Measurements from ENCODE around the gene UBE2G2. TPM values are rescaled to one million over a fixed set of nuclear protein-coding genes. Genes with fewer than 3 reads are reported as not detected.
A peak's percentile ranks its signal among the peaks of the same experiment; 100 is the strongest.

Gene UBE2G2
- total and polyA plus RNA-seq, 2 experiments from 2014 or later = 55.2 to 61.6 TPM

GRCh38 chr21:44791246-44791645 is 10.4 kb downstream of the UBE2G2 start:
- H3K4me2 ChIP-seq = no peak overlapping the region
- no peak overlapping the region for H2AFZ ChIP-seq
- H4K20me1 ChIP-seq (ENCODE audit: insufficient read depth, poor library complexity, severe bottlenecking) = peaks cover 12% of the 10 kb centered on the region
- H3K79me2 ChIP-seq = peaks cover 89% of the 10 kb centered on the region
- H3K36me3 ChIP-seq (replicated peaks; ENCODE audit: insufficient read depth, low read depth) = no peaks in the 10 kb centered on the region
- no peak overlapping the region for H3K27ac ChIP-seq
- H3K4me3 ChIP-seq = no peak overlapping the region
- no peak for TF ChIP-seq EZH2phosphoT487 (IDR thresholded peaks at IDR 0.05; ENCODE audit: low read depth, severe bottlenecking, unreplicated experiment)
- TF ChIP-seq EZH2 (IDR thresholded peaks at IDR 0.05; ENCODE audit: borderline replicate concordance) = no peak
- no peak for TF ChIP-seq CTCF (IDR thresholded peaks at IDR 0.05; ENCODE audit: poor library complexity)
- H3K27me3 ChIP-seq = no peaks in the 10 kb centered on the region
- 90% methylated on average over 5 of the region's 5 CpGs for WGBS (ENCODE audit: low lambda C conversion rate, missing lambda C conversion rate)
- no peak for DNase-seq (ENCODE audit: low spot score)
- no peaks in the 10 kb centered on the region for H3K9me2 ChIP-seq (replicated peaks; ENCODE audit: insufficient read depth)
- H3K9me3 ChIP-seq (ENCODE audit: low read depth) = no peaks in the 10 kb centered on the region
- H3K4me1 ChIP-seq (ENCODE audit: insufficient read depth) = peaks cover 13% of the 10 kb centered on the region

GRCh38 chr21:44790368-44790767 is 11.3 kb downstream of the UBE2G2 start:
- H4K20me1 ChIP-seq (ENCODE audit: insufficient read depth, poor library complexity, severe bottlenecking) = peaks cover 13% of the 10 kb centered on the region

GRCh38 chr21:44789880-44790279 is 11.7 kb downstream of the UBE2G2 start:
- no peaks in the 10 kb centered on the region for H3K9me2 ChIP-seq (replicated peaks; ENCODE audit: insufficient read depth)
- H3K27me3 ChIP-seq = no peaks in the 10 kb centered on the region
- H3K79me2 ChIP-seq = peaks cover 82% of the 10 kb centered on the region
- 73% methylated on average over 1 of the region's 1 CpG for WGBS (ENCODE audit: low lambda C conversion rate, missing lambda C conversion rate)
- peaks cover 18% of the 10 kb centered on the region for H4K20me1 ChIP-seq (ENCODE audit: insufficient read depth, poor library complexity, severe bottlenecking)
- H3K36me3 ChIP-seq (replicated peaks; ENCODE audit: insufficient read depth, low read depth) = no peaks in the 10 kb centered on the region
- H3K27ac ChIP-seq = no peak overlapping the region
- no peak overlapping the region for H3K4me3 ChIP-seq
- TF ChIP-seq EZH2phosphoT487 (IDR thresholded peaks at IDR 0.05; ENCODE audit: low read depth, severe bottlenecking, unreplicated experiment) (no peak), EZH2 (IDR thresholded peaks at IDR 0.05; ENCODE audit: borderline replicate concordance) (no peak), CTCF (IDR thresholded peaks at IDR 0.05; ENCODE audit: poor library complexity) (no peak)
- DNase-seq (ENCODE audit: low spot score) = no peak
- H3K4me1 ChIP-seq (ENCODE audit: insufficient read depth) = peaks cover 19% of the 10 kb centered on the region
- no peak overlapping the region for H2AFZ ChIP-seq
- H3K9me3 ChIP-seq (ENCODE audit: low read depth) = no peaks in the 10 kb centered on the region
- H3K4me2 ChIP-seq = no peak overlapping the region

More at GRCh38 chr21:44790368-44790767, 11.3 kb downstream of the UBE2G2 start:
- no peak overlapping the region for H3K4me2 ChIP-seq
- no peak overlapping the region for H2AFZ ChIP-seq
- H3K9me3 ChIP-seq (ENCODE audit: low read depth) = no peaks in the 10 kb centered on the region
- H3K27me3 ChIP-seq = no peaks in the 10 kb centered on the region
- peaks cover 19% of the 10 kb centered on the region for H3K4me1 ChIP-seq (ENCODE audit: insufficient read depth)
- TF ChIP-seq EZH2phosphoT487 (IDR thresholded peaks at IDR 0.05; ENCODE audit: low read depth, severe bottlenecking, unreplicated experiment) (no peak), EZH2 (IDR thresholded peaks at IDR 0.05; ENCODE audit: borderline replicate concordance) (no peak)
- no peaks in the 10 kb centered on the region for H3K36me3 ChIP-seq (replicated peaks; ENCODE audit: insufficient read depth, low read depth)
- no peak overlapping the region for H3K4me3 ChIP-seq
- peaks cover 82% of the 10 kb centered on the region for H3K79me2 ChIP-seq
- H3K9me2 ChIP-seq (replicated peaks; ENCODE audit: insufficient read depth) = no peaks in the 10 kb centered on the region
- H3K27ac ChIP-seq = no peak overlapping the region
- DNase-seq (ENCODE audit: low spot score) = no peak
- WGBS (ENCODE audit: low lambda C conversion rate, missing lambda C conversion rate) = 96% methylated on average over 3 of the region's 3 CpGs

GRCh38 chr21:44785620-44786335 is 15.8 kb downstream of the UBE2G2 start:
- peak overlapping the region; percentile 32 for H3K4me2 ChIP-seq
- peaks cover 14% of the 10 kb centered on the region for H4K20me1 ChIP-seq (ENCODE audit: insufficient read depth, poor library complexity, severe bottlenecking)
- no peaks in the 10 kb centered on the region for H3K9me2 ChIP-seq (replicated peaks; ENCODE audit: insufficient read depth)
- H3K4me1 ChIP-seq (ENCODE audit: insufficient read depth) = peaks cover 10% of the 10 kb centered on the region
- no peak for TF ChIP-seq EZH2phosphoT487 (IDR thresholded peaks at IDR 0.05; ENCODE audit: low read depth, severe bottlenecking, unreplicated experiment)
- TF ChIP-seq EZH2 (IDR thresholded peaks at IDR 0.05; ENCODE audit: borderline replicate concordance) = no peak
- no peak for TF ChIP-seq CTCF (IDR thresholded peaks at IDR 0.05; ENCODE audit: poor library complexity)
- WGBS (ENCODE audit: low lambda C conversion rate, missing lambda C conversion rate) = 65% methylated on average over 13 of the region's 13 CpGs
- H3K27ac ChIP-seq = no peak overlapping the region
- DNase-seq (ENCODE audit: low spot score) = no peak
- H3K27me3 ChIP-seq = no peaks in the 10 kb centered on the region
- H2AFZ ChIP-seq = no peak overlapping the region
- no peaks in the 10 kb centered on the region for H3K36me3 ChIP-seq (replicated peaks; ENCODE audit: insufficient read depth, low read depth)
- peaks cover 89% of the 10 kb centered on the region for H3K79me2 ChIP-seq
- no peak overlapping the region for H3K4me3 ChIP-seq
- H3K9me3 ChIP-seq (ENCODE audit: low read depth) = no peaks in the 10 kb centered on the region
